HEK293T (cell line): Measurements from ENCODE around the gene RANBP2.
"Not testable (repeated sequence)": the region's sequence is repeated elsewhere in the genome, so short reads cannot be mapped to it uniquely, and the experiment has no call there.

Experiments used
- LEF1 ChIP-seq: fragments of 450-650 bp; IDR thresholded peaks from 2 replicates; pipeline ENCODE4 v1.6.1; 2017; ENCODE audit warnings: mild to moderate bottlenecking, borderline replicate concordance
- PKNOX1 ChIP-seq: fragments of 450-650 bp; IDR thresholded peaks from 2 replicates; pipeline ENCODE4 v1.6.1; 2016

- not testable (repeated sequence) for TF ChIP-seq LEF1, PKNOX1
These were observed 29.3 kb upstream of the RANBP2 start for GRCh38 chr2:108690001-108690400.
